AG10803 (cell line): ENCODE data around the gene MEGF10.

Experiments
- DNase-seq: peaks from one replicate; pipeline ENCODE4 v3.0.0; 2010; ENCODE audit warnings: low read depth
- H3K4me3 ChIP-seq: 2 replicates; pipeline ENCODE4 v1.5.1; 2011; ENCODE audit warnings: mild to moderate bottlenecking, low read length, control low read depth
- CTCF ChIP-seq: conservative IDR thresholded peaks from 2 replicates; pipeline ENCODE4 v1.5.1; 2011; ENCODE audit warnings: mild to moderate bottlenecking, low read length, control low read depth, inconsistent platforms

Gene MEGF10

GRCh38 chr5:127417528-127417927 is 126.9 kb downstream of the MEGF10 start:
- no peak overlapping the region for H3K4me3 ChIP-seq

GRCh38 chr5:127418367-127418766 is 127.8 kb downstream of the MEGF10 start:
- no peak for TF ChIP-seq CTCF
- no peak overlapping the region for H3K4me3 ChIP-seq
- no peak for DNase-seq

More at GRCh38 chr5:127417528-127417927, 126.9 kb downstream of the MEGF10 start:
- DNase-seq: no peak
- TF ChIP-seq CTCF: no peak

GRCh38 chr5:127418974-127419682 is 128.5 kb downstream of the MEGF10 start:
- TF ChIP-seq CTCF: no peak
- no peak overlapping the region for H3K4me3 ChIP-seq

GRCh38 chr5:127419683-127420257 is 129.2 kb downstream of the MEGF10 start:
- no peak overlapping the region for H3K4me3 ChIP-seq
- no peak for DNase-seq

More at GRCh38 chr5:127418974-127419682, 128.5 kb downstream of the MEGF10 start:
- no peak for DNase-seq

GRCh38 chr5:127420758-127421157 is 130.2 kb downstream of the MEGF10 start:
- no peak for DNase-seq
- H3K4me3 ChIP-seq: no peak overlapping the region
- no peak for TF ChIP-seq CTCF

More at GRCh38 chr5:127419683-127420257, 129.2 kb downstream of the MEGF10 start:
- TF ChIP-seq CTCF: no peak

GRCh38 chr5:127421471-127421870 is 130.9 kb downstream of the MEGF10 start:
- no peak for DNase-seq

More at GRCh38 chr5:127421471-127421870, 130.9 kb downstream of the MEGF10 start:
- no peak overlapping the region for H3K4me3 ChIP-seq
- no peak for TF ChIP-seq CTCF
